Measurements from ENCODE around the gene ASB16. TPM values are rescaled to one million over a fixed set of nuclear protein-coding genes. Genes with fewer than 3 reads are reported as not detected.

The ASB16 gene
- polyA plus RNA-seq, 1 donor from 2014 or later: not detected

DNA sequence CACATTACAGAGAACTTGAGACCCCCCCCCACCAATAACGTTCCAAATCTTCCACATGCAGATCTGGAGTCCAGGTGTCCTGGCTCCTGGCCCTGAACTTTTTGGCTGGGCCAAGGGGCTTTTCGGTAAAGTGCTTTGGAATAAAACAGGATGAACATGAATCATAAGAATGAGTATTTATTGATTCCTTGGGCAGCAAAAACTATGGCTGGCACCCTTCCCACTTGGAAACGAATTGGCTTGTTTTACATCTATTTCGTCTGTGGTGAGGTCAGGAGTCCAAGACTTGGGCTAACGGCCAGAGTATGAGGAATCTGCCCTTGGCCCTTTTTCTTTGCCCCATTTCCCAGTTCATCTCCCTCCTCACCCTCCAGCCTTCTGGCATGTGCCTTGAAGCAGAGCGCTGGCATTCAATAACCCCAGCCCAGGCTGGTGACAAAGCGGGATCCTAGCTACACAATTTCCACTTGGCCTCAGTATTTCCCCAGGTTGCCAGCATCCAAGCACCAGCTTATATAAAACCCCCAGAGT is 53.1 kb downstream of the ASB16 start:
- no peaks in the 10 kb centered on the region for H3K27me3 ChIP-seq (ENCODE audit: insufficient read depth, low read depth, low read length)
- H2AFZ ChIP-seq (ENCODE audit: low read depth, low read length): no peak overlapping the region
- no peak overlapping the region for H3K9ac ChIP-seq (ENCODE audit: low read length)
- H3K36me3 ChIP-seq (ENCODE audit: insufficient read depth, low read length): no peaks in the 10 kb centered on the region
- no peaks in the 10 kb centered on the region for H4K20me1 ChIP-seq (ENCODE audit: insufficient read depth)
- H3K79me2 ChIP-seq (replicated peaks; ENCODE audit: insufficient read depth, low read length): peaks cover 4% of the 10 kb centered on the region
- no peaks in the 10 kb centered on the region for H3K9me2 ChIP-seq (ENCODE audit: insufficient read depth, low read length)
- TF ChIP-seq EZH2 (IDR thresholded peaks at IDR 0.05; ENCODE audit: borderline replicate concordance, insufficient read depth, low read length, poor library complexity, severe bottlenecking): no peak
- no peak for TF ChIP-seq EP300 (conservative IDR thresholded peaks at IDR 0.05; ENCODE audit: poor library complexity, severe bottlenecking)
- TF ChIP-seq, protein P1, sequence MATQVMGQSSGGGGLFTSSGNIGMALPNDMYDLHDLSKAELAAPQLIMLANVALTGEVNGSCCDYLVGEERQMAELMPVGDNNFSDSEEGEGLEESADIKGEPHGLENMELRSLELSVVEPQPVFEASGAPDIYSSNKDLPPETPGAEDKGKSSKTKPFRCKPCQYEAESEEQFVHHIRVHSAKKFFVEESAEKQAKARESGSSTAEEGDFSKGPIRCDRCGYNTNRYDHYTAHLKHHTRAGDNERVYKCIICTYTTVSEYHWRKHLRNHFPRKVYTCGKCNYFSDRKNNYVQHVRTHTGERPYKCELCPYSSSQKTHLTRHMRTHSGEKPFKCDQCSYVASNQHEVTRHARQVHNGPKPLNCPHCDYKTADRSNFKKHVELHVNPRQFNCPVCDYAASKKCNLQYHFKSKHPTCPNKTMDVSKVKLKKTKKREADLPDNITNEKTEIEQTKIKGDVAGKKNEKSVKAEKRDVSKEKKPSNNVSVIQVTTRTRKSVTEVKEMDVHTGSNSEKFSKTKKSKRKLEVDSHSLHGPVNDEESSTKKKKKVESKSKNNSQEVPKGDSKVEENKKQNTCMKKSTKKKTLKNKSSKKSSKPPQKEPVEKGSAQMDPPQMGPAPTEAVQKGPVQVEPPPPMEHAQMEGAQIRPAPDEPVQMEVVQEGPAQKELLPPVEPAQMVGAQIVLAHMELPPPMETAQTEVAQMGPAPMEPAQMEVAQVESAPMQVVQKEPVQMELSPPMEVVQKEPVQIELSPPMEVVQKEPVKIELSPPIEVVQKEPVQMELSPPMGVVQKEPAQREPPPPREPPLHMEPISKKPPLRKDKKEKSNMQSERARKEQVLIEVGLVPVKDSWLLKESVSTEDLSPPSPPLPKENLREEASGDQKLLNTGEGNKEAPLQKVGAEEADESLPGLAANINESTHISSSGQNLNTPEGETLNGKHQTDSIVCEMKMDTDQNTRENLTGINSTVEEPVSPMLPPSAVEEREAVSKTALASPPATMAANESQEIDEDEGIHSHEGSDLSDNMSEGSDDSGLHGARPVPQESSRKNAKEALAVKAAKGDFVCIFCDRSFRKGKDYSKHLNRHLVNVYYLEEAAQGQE (IDR thresholded peaks at IDR 0.05; ENCODE audit: borderline replicate concordance): no peak
- TF ChIP-seq POLR2AphosphoS5 (IDR thresholded peaks at IDR 0.05): no peak
- TF ChIP-seq, protein P2, sequence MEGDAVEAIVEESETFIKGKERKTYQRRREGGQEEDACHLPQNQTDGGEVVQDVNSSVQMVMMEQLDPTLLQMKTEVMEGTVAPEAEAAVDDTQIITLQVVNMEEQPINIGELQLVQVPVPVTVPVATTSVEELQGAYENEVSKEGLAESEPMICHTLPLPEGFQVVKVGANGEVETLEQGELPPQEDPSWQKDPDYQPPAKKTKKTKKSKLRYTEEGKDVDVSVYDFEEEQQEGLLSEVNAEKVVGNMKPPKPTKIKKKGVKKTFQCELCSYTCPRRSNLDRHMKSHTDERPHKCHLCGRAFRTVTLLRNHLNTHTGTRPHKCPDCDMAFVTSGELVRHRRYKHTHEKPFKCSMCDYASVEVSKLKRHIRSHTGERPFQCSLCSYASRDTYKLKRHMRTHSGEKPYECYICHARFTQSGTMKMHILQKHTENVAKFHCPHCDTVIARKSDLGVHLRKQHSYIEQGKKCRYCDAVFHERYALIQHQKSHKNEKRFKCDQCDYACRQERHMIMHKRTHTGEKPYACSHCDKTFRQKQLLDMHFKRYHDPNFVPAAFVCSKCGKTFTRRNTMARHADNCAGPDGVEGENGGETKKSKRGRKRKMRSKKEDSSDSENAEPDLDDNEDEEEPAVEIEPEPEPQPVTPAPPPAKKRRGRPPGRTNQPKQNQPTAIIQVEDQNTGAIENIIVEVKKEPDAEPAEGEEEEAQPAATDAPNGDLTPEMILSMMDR (IDR thresholded peaks at IDR 0.05; ENCODE audit: poor library complexity, severe bottlenecking): no peak
- no peak for TF ChIP-seq SMC3 (conservative IDR thresholded peaks at IDR 0.05; ENCODE audit: poor library complexity)
- TF ChIP-seq MXI1 (conservative IDR thresholded peaks at IDR 0.05; ENCODE audit: poor library complexity, severe bottlenecking): no peak
- TF ChIP-seq TAF1 (IDR thresholded peaks at IDR 0.05; ENCODE audit: low read depth): no peak
- no peak for TF ChIP-seq RAD21 (conservative IDR thresholded peaks at IDR 0.05)
- no peaks in the 10 kb centered on the region for H3F3A ChIP-seq (ENCODE audit: insufficient read depth, low read length, poor library complexity, severe bottlenecking)
- no peak overlapping the region for H3K27ac ChIP-seq (ENCODE audit: low read length)
- H3K4me2 ChIP-seq (ENCODE audit: low read length): no peak overlapping the region
- H3K4me3 ChIP-seq (ENCODE audit: low read length): no peak overlapping the region
- no peaks in the 10 kb centered on the region for H3K9me3 ChIP-seq (ENCODE audit: low read length)

Small RNAs within 50 kb of the gene (small RNA-seq; reads per million reads assigned to genes)
- gene MIR6782 (0 to 0.86 (median 0) reads per million in 3 experiments), gene RNU6-131P (0 reads per million in 3 experiments)

Other genes starting within 250 kb of the ASB16 start
- gene PPY, start 228.2 kb upstream of the ASB16 start, polyA plus RNA-seq: not detected in 2 replicates
- gene PYY, start 216.8 kb upstream of the ASB16 start, polyA plus RNA-seq: not detected in 2 replicates
- gene NAGS, start 166.1 kb upstream of the ASB16 start, polyA plus RNA-seq: 0.50 TPM in 1 of 2 replicates, not detected in the other
- gene TMEM101, start 155.7 kb upstream of the ASB16 start, polyA plus RNA-seq: 59.3 and 62.9 TPM in 2 replicates
- gene LSM12, start 104.0 kb upstream of the ASB16 start, polyA plus RNA-seq: 9.6 and 12.0 TPM in 2 replicates
- gene G6PC3, start 100.0 kb upstream of the ASB16 start, polyA plus RNA-seq: 10.8 and 16.7 TPM in 2 replicates
- gene HDAC5, start 47.1 kb upstream of the ASB16 start, polyA plus RNA-seq: 93.0 and 97.8 TPM in 2 replicates
- 1.3 TPM in 2 replicates for gene HROB, start 28.8 kb upstream of the ASB16 start, polyA plus RNA-seq
- 59.9 and 77.4 TPM in 2 replicates for gene TMUB2, start 16.3 kb downstream of the ASB16 start, polyA plus RNA-seq
- gene ATXN7L3, start 29.2 kb downstream of the ASB16 start, polyA plus RNA-seq: 93.5 and 97.2 TPM in 2 replicates
- gene UBTF, start 49.0 kb downstream of the ASB16 start, polyA plus RNA-seq: 71.7 and 73.8 TPM in 2 replicates
- gene SLC4A1, start 97.4 kb downstream of the ASB16 start, polyA plus RNA-seq: 0.05 TPM in 1 of 2 replicates, not detected in the other
- gene RUNDC3A, start 137.9 kb downstream of the ASB16 start, polyA plus RNA-seq: 279 and 326 TPM in 2 replicates
- gene SLC25A39, start 154.1 kb downstream of the ASB16 start, polyA plus RNA-seq: 73.4 and 98.8 TPM in 2 replicates
- 18.9 and 21.8 TPM in 2 replicates for gene GRN, start 174.6 kb downstream of the ASB16 start, polyA plus RNA-seq
- 73.6 and 88.3 TPM in 2 replicates for gene FAM171A2, start 193.1 kb downstream of the ASB16 start, polyA plus RNA-seq
- gene ITGA2B, start 218.9 kb downstream of the ASB16 start, polyA plus RNA-seq: 3.1 and 3.9 TPM in 2 replicates